Parathyroid adenoma (tissue), 2 donors: ENCODE data around the gene BASP1.

Experiments used
- H2AFZ ChIP-seq: fragments of 300-600 bp; sonication (generic); one replicate; pipeline ENCODE4 v1.7.0; 2017; ENCODE audit warnings: antibody characterized with exemption, mild to moderate bottlenecking
- H3K27ac ChIP-seq: fragments of 300-600 bp; sonication (generic); one replicate; pipeline ENCODE4 v1.7.0; 2017
- H3K27me3 ChIP-seq: fragments of 300-600 bp; sonication (generic); one replicate; pipeline ENCODE4 v1.7.0; 2017; ENCODE audit warnings: low read length; ENCODE audit not compliant: control insufficient read depth, insufficient read depth
- H3K36me3 ChIP-seq: fragments of 300-600 bp; sonication (generic); one replicate; pipeline ENCODE4 v1.7.0; 2017; ENCODE audit warnings: low read length; ENCODE audit not compliant: control insufficient read depth, insufficient read depth
- H3K4me1 ChIP-seq: fragments of 300-600 bp; sonication (generic); one replicate; pipeline ENCODE4 v1.7.0; 2017; ENCODE audit warnings: control low read depth
- H3K4me2 ChIP-seq: fragments of 300-600 bp; sonication (generic); one replicate; pipeline ENCODE4 v1.7.0; 2017; ENCODE audit warnings: low read length
- H3K4me3 ChIP-seq: fragments of 300-600 bp; sonication (generic); one replicate; pipeline ENCODE4 v1.7.0; 2017; ENCODE audit warnings: low read depth, low read length
- H3K79me2 ChIP-seq: fragments of 300-600 bp; sonication (generic); one replicate; pipeline ENCODE4 v1.7.0; 2017; ENCODE audit warnings: control low read depth
- H3K9ac ChIP-seq: fragments of 300-600 bp; sonication (generic); one replicate; pipeline ENCODE4 v1.7.0; 2017; ENCODE audit warnings: mild to moderate bottlenecking
- H3K9me3 ChIP-seq: fragments of 300-600 bp; sonication (generic); one replicate; pipeline ENCODE4 v1.7.0; 2017; ENCODE audit warnings: low read length; ENCODE audit not compliant: control insufficient read depth
- TF ChIP-seq, protein P1 (sequence below): fragments of 300-600 bp; sonication (generic); IDR thresholded peaks from one replicate; pipeline ENCODE4 v1.7.0; 2017; ENCODE audit warnings: antibody characterized with exemption, mild to moderate bottlenecking
- donor health status: primary hyperparathyroidism.

The BASP1 gene

GRCh38 chr5:17260549-17260948, 43.1 kb downstream of the BASP1 start:
- Histone ChIP-seq H3K27me3 (no peaks in the 10 kb centered on the region), H3K9me3 (no peaks in the 10 kb centered on the region), H3K36me3 (no peaks in the 10 kb centered on the region), H3K4me3 (no peak overlapping the region), H3K4me2 (no peak overlapping the region), H3K9ac (no peak overlapping the region), H3K79me2 (no peaks in the 10 kb centered on the region), H3K27ac (no peak overlapping the region), H2AFZ (no peak overlapping the region), H3K4me1 (no peaks in the 10 kb centered on the region)
- TF ChIP-seq, protein P1, sequence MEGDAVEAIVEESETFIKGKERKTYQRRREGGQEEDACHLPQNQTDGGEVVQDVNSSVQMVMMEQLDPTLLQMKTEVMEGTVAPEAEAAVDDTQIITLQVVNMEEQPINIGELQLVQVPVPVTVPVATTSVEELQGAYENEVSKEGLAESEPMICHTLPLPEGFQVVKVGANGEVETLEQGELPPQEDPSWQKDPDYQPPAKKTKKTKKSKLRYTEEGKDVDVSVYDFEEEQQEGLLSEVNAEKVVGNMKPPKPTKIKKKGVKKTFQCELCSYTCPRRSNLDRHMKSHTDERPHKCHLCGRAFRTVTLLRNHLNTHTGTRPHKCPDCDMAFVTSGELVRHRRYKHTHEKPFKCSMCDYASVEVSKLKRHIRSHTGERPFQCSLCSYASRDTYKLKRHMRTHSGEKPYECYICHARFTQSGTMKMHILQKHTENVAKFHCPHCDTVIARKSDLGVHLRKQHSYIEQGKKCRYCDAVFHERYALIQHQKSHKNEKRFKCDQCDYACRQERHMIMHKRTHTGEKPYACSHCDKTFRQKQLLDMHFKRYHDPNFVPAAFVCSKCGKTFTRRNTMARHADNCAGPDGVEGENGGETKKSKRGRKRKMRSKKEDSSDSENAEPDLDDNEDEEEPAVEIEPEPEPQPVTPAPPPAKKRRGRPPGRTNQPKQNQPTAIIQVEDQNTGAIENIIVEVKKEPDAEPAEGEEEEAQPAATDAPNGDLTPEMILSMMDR: no peak

DNA sequence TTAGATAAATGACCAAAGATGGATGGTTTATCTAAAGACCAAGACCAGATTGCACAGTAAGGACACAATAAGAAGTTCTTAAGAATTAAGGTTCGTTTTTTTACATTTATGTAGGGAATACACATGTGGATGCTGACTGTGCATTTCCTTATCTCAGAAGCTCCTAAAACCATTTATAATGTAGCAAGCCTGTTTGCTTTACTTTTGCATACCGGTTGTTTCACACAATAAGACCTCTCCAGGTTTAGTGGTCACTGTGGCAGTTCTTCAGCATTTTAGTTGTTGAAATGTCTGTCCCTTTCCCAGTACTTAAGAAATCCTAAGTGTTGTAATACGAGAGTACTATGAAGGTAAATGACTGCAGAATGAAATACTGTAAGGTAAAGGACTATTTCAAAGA, 43.6 kb downstream of the BASP1 start:
- TF ChIP-seq, protein P1: no peak
- Histone ChIP-seq H3K4me2 (no peak overlapping the region), H3K27me3 (no peaks in the 10 kb centered on the region), H3K79me2 (peaks cover 2% of the 10 kb centered on the region), H3K9me3 (no peaks in the 10 kb centered on the region), H2AFZ (no peak overlapping the region), H3K4me3 (no peak overlapping the region), H3K9ac (no peak overlapping the region), H3K27ac (no peak overlapping the region), H3K4me1 (no peaks in the 10 kb centered on the region), H3K36me3 (no peaks in the 10 kb centered on the region)

DNA sequence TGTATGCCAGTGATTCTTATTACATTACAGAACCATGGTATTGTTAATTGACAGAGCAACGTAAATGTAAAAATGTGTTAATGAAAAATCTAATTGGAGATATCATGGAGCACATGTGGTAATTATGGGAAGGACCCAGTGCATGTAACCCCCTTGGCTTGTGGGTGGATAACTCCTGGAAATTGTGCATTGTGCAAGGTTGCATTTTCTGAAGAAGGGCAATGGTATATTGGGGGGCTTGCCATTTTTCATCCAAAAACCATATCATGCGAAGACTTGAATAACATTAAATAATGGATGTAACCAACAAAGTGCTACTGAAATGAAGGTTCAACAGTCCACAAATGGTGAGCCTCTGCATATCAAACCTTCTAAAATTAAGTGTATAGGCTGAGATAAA, 47.6 kb downstream of the BASP1 start:
- H2AFZ ChIP-seq: no peak overlapping the region

GRCh38 chr5:17267106-17267505, 49.7 kb downstream of the BASP1 start:
- H3K4me3 ChIP-seq: no peak overlapping the region
- H3K4me2 ChIP-seq: no peak overlapping the region
- TF ChIP-seq, protein P1: no peak
- H3K27me3 ChIP-seq: no peaks in the 10 kb centered on the region
- no peaks in the 10 kb centered on the region for H3K36me3 ChIP-seq
- no peaks in the 10 kb centered on the region for H3K9me3 ChIP-seq
- H3K27ac ChIP-seq: no peak overlapping the region
- H3K79me2 ChIP-seq: peaks cover 2% of the 10 kb centered on the region
- no peak overlapping the region for H3K9ac ChIP-seq
- no peak overlapping the region for H2AFZ ChIP-seq
- H3K4me1 ChIP-seq: no peaks in the 10 kb centered on the region

More for the DNA sequence above, 47.6 kb downstream of the BASP1 start:
- H3K36me3 ChIP-seq: no peaks in the 10 kb centered on the region
- no peaks in the 10 kb centered on the region for H3K4me1 ChIP-seq
- no peak overlapping the region for H3K4me2 ChIP-seq
- no peak overlapping the region for H3K27ac ChIP-seq
- no peak overlapping the region for H3K9ac ChIP-seq
- H3K79me2 ChIP-seq: peaks cover 2% of the 10 kb centered on the region
- H3K9me3 ChIP-seq: no peaks in the 10 kb centered on the region
- H3K4me3 ChIP-seq: no peak overlapping the region
- TF ChIP-seq, protein P1: no peak
- H3K27me3 ChIP-seq: no peaks in the 10 kb centered on the region

- Histone ChIP-seq H3K4me3 (no peak overlapping the region), H2AFZ (no peak overlapping the region), H3K9ac (no peak overlapping the region), H3K27ac (no peak overlapping the region), H3K36me3 (no peaks in the 10 kb centered on the region), H3K9me3 (no peaks in the 10 kb centered on the region), H3K27me3 (no peaks in the 10 kb centered on the region), H3K4me1 (no peaks in the 10 kb centered on the region), H3K79me2 (peaks cover 2% of the 10 kb centered on the region), H3K4me2 (no peak overlapping the region)
- TF ChIP-seq, protein P1: no peak
These were observed 51.8 kb downstream of the BASP1 start for GRCh38 chr5:17269201-17269600.
